Skin of body (tissue), 2 donors: ENCODE results near the gene PLXNB3. TPM values are rescaled to one million over a fixed set of nuclear protein-coding genes. Genes with fewer than 3 reads are reported as not detected.

Experiments
- DNase-seq: peaks from one replicate; lab custom pipeline; 2025; lab: John Stamatoyannopoulos, UW
- total RNA-seq: library from RNA; depleted of rRNA; stranded (reverse); fragments of >200 nt; gene quantifications from one replicate; pipeline ENCODE4 v1.2.3, GENCODE V29; 2014

PLXNB3 gene
- total RNA-seq, 1 donor from 2014 or later: 2.2 TPM

GRCh38 chrX:153791104-153791852 lies 27.2 kb downstream of the PLXNB3 start:
- DNase-seq: no peak

DNA sequence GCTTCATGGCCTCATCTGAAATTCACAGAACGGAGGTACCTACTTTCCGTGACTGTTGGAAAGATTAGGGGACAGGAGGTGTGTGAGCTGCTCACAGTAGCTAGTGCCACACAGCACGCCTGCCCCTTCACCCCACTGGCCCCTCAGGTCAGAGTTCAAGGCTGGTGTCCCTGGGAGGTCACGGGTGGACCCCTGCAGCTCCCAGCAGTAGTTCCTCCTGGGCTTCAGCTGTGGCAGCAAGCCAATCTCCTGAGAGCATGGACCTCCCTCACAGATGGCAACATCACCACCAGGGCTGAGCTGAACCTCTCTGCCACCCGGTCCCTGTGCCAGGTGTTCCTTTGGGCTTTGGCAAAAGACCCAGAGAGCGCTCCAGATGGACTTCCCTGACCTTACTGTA lies 28.3 kb downstream of the PLXNB3 start:
- DNase-seq: no peak

DNA sequence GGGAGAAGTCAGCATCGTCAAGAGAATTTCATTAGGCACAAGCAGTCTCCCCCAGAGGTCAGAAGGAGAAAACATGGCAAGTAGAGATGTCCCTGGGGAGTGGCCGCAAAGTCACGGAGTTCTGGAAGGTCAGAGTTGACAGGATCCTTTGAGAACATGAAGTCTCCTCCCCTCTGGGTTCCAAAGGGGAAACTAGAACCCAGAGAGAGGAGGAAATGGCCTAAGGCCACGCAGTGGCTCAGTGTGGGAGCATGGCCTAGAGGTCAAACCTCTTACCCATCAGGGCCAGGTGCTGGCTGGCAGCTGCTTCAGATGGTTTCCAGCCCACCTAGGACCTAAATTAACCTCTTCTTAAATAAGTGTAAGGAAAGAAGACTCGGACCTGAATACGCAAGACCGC lies 29.2 kb downstream of the PLXNB3 start:
- no peak for DNase-seq

- DNase-seq: peak; percentile 92
Measured at GRCh38 chrX:153794018-153794896, 30.2 kb downstream of the PLXNB3 start, which contains the start of the genes IDH3G and SSR4. Gene IDH3G, minus strand, starts transcription at chrX:153794375. Its CDS starts 49 bp downstream, at chrX:153794326. Gene SSR4, plus strand, starts transcription at chrX:153794668. Its CDS starts 20 bp downstream, at chrX:153794688.

DNA sequence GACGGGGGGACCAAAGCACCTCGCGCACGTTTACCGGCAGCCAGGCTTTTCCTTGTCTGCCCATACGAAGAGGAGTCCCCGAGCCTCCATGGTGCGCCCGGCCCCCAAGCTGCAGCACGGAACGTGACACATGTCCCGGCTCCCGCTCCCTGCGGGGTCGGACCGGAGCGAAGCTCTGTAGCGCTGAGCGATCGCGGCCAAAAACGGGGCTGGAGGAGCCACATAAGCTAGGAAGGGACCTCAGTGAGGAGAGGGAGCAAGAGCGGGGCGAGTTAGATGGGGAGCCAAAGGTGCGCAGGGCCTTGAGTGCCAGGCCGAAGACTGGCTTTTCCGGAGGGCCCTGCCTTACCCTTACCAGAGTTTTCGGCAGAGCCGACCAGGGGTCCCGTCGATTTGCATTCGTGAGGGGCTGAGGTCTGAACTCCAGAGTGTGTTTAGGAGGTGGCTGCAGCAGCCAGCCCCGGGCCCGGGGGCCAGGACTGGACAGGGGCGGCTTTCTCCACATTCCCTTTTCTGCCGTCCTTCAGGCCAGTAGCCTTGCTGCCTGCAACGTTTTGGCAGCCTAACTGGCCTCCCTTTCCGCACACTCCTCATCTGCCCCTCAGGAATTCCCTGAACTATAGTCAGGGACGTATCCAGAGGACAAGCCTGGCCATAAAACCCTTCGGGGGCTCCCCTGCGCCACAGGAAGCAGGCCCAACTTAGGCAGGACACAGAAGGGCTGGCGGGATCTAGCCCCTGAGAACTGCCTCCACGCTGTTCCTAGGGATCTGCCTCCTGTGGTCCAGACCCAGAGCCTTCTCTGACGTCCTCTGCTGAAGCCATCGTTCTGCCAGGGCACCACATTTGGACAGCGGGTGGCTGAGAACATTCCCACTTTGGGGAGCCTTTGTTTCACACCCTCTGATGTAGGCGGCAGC lies 31.1 kb downstream of the PLXNB3 start:
- no peak for DNase-seq

DNA sequence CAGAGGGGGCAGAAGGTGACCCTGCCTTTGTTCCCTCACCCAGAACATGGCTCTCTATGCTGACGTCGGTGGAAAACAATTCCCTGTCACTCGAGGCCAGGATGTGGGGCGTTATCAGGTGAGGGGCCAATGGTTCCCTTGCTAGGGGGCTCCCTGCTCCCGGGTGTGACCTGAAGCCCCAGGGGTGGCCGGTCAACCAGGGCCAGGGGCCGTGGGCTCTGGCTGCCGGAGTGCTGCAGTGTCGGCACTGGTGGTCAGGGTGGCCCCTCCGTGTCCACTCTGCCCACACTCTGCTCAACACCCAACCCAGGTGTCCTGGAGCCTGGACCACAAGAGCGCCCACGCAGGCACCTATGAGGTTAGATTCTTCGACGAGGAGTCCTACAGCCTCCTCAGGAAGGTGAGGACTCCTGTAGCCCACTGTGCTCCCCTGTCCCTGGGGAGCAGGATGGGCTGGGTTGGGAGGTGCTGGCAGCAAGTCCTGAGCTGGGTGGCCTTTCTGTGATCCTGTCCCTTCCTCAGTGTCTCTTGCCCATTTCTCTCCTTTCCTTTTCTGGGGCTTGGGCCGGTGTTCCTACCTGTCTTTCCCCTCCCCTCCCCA lies 33.5 kb downstream of the PLXNB3 start:
- no peak for DNase-seq

- no peak for DNase-seq
Measured at GRCh38 chrX:153799326-153799725, 35.3 kb downstream of the PLXNB3 start.

- no peak for DNase-seq
Measured at GRCh38 chrX:153800177-153800722, 36.2 kb downstream of the PLXNB3 start.

GRCh38 chrX:153800746-153801145 lies 36.7 kb downstream of the PLXNB3 start:
- DNase-seq: no peak

DNA sequence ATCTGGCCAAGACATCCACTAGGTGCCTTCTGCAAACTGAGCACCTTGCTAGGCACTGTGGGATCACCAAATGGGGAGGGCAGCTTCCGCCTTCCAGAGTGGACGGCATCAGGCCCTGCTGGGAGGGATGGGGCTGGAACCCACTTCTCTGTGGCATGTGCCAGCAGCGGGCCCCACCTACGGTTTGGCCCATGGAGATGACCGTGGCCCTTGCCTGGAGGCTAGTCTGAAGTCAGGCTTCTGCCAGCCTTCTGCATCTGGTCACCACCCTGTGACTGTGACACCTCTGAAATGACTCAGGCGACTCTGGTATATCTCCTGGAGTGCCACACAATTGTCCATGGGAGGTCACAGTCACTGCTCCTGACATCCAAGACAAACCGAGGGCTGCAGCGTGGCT lies 37.6 kb downstream of the PLXNB3 start:
- no peak for DNase-seq

GRCh38 chrX:153802513-153803045 lies 38.5 kb downstream of the PLXNB3 start:
- no peak for DNase-seq

DNA sequence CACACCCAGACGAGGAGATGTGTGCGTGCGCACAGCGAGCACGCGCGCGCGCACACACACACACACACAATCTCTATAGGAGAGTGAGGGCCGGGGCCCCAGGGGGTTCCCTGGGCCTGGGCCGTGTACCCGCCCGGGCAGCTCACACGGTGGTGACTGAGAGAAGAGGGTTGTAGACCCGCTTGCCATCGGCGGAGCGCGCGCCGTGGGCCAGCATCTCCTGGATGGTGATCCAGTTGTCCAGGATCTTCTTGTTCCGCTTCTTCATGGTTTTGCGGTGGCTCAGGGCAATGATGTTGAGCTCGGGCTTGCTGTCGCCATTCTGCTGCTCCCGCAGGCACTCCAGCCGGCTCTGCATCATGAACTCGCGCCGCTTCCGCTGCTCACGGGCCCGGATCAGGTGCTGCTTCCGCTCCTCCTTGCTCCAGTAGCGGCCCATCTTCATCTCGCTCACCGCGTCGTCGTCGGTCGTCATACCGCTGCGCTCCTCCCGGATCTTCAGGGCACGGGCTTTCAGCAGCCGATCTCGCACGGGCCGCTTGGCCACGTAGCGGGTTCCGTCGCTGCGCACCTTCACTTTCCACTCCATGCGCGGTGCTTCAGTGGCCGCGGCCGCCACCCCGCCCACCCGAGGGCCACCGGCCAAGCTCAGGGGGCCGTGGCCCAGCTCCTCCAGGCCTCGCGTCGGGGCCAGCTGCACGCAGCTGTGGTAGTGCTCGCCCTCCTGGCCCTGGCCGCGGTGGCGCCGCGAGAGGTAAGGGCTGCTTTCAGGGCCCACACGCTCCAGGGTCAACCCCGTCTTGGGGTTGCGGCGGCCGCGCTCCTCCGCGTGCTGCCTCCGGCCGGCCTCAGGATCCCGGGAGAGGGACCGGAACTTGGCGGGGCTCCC lies 39.4 kb downstream of the PLXNB3 start:
- DNase-seq: no peak

GRCh38 chrX:153804100-153804595 lies 40.1 kb downstream of the PLXNB3 start:
- no peak for DNase-seq

DNA sequence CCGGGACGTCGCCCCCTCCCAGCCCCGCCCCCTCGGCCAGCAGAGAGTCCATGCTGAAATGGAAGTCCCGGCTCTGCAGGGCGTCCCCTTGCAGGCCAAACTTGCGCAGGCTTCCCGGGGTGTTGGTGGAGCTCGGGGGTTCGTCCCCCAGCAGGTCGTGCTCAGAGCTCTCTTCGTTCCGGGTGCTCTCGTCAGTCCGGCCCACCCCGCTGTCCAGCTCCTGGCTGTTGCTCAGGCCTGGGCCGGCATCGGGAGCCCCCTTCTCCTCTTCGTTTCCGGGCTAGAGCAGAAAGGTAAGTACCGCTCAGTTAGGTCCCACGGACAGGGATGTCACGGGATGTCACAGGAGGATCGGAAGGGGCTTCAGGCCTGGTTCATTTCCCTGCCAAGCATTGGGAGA lies 40.6 kb downstream of the PLXNB3 start:
- no peak for DNase-seq

- DNase-seq: no peak
Measured at GRCh38 chrX:153805436-153805835, 41.4 kb downstream of the PLXNB3 start.

GRCh38 chrX:153806999-153807575 lies 43.0 kb downstream of the PLXNB3 start:
- no peak for DNase-seq

GRCh38 chrX:153807976-153808375 lies 43.9 kb downstream of the PLXNB3 start:
- DNase-seq: no peak

DNA sequence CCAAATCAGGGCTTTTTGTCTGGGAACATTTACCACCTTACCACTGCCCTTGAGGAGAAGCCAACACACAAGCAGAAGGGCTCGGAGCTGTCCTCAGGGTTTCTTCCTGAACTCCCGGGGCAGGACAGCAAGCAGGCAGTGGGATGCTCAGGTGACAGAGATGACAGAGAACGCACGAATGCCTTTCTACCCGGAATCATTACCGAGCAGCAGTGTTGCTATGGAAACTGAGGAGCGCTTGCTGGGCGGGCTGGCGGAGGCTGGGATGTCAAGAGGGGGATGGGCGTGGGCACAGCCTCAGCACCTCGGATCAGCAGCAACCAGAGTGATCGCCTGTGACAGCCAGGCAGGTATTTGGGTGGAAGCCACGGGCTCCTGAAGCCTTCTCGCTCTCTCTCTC lies 48.2 kb downstream of the PLXNB3 start:
- DNase-seq: no peak

DNA sequence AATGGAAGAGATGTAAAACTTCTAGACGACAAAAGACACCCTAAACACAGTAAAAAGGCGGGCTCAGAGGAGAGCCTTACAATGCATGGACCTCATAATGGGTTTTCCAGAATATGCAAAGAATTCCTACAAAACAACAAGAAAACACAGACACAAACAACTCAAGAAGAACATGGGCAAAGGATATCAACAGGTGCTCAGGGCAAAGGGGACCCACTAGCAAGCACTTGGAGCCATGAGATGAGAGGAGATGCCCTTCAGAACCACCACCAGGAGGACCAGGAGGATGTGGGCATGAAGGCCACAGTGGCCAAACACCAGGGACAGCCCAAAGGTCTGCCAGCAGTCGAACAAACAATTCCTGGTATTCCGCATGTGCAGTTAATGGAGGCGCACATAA lies 49.1 kb downstream of the PLXNB3 start:
- no peak for DNase-seq
